Upper lobe of left lung (tissue), 6 donors: ENCODE results near the gene MBD5. TPM values are rescaled to one million over a fixed set of nuclear protein-coding genes. Genes with fewer than 3 reads are reported as not detected.

Experiments used
- ATAC-seq, 2 donors: fragments of 200-7000 bp; cut with Tn5 transposase; one replicate each; pipeline ENCODE4 v1.9.1; 2022; ENCODE audit warnings: mild to moderate bottlenecking in 2 of 2, moderate library complexity in 2 of 2; ENCODE audit not compliant: low FRiP score in 2 of 2
- DNase-seq, 2 donors: peaks; one replicate each; pipeline ENCODE4 v3.0.0-alpha.2; 2019 to 2020
- H3K27ac ChIP-seq, 4 donors: fragments of 200-600 bp; sonication (generic); one replicate each; pipeline ENCODE4 v1.5.1; 2016 to 2019
- H3K27me3 ChIP-seq, 4 donors: fragments of 200-600 bp; sonication (generic); one replicate each; pipeline ENCODE4 v1.5.1; 2017 to 2019
- H3K36me3 ChIP-seq, 4 donors: fragments of 200-600 bp; sonication (generic); one replicate each; pipeline ENCODE4 v1.5.1; 2016 to 2019
- H3K4me1 ChIP-seq, 4 donors: fragments of 200-600 bp; sonication (generic); one replicate each; pipeline ENCODE4 v1.5.1; 2018 to 2019
- H3K4me3 ChIP-seq, 4 donors: fragments of 200-600 bp; sonication (generic); one replicate each; pipeline ENCODE4 v1.5.1; 2017 to 2019; ENCODE audit warnings: mild to moderate bottlenecking in 2 of 4, moderate library complexity in 1 of 4
- H3K9me3 ChIP-seq, 4 donors: fragments of 200-600 bp; sonication (generic); one replicate each; pipeline ENCODE4 v1.5.1; 2018 to 2019
- EP300 ChIP-seq, 4 donors: sonication (generic); formaldehyde crosslinking; IDR thresholded peaks; one replicate each; pipeline ENCODE4 v1.5.1; 2017; ENCODE audit warnings: antibody characterized with exemption in 4 of 4, control low read depth in 2 of 4
- POLR2A ChIP-seq, 4 donors: fragments of 450-650 bp; IDR thresholded peaks; one replicate each; pipeline ENCODE4 v1.5.1; 2016 to 2017; ENCODE audit warnings: antibody characterized with exemption in 4 of 4, mild to moderate bottlenecking in 2 of 4
- POLR2AphosphoS5 ChIP-seq, 2 donors: sonication (generic); formaldehyde crosslinking; IDR thresholded peaks; one replicate each; pipeline ENCODE4 v1.5.1; 2017; ENCODE audit warnings: antibody characterized with exemption in 2 of 2
- WGBS, 2 donors: methylation state at CpG; one replicate each; pipeline ENCODE4 v1.1.5; 2017 to 2018; 5-methylcytosine and 5-hydroxymethylcytosine counted together
- total RNA-seq, 6 donors: library from RNA; depleted of rRNA in 4 of 6; stranded (reverse); fragments of >200 nt in 4 of 6; gene quantifications; one replicate each; pipeline versions ENCODE4 v1.1.0 to v1.2.1, GENCODE V29; 2016 to 2021
- TF ChIP-seq, protein P1 (sequence below), 6 experiments: fragments of 450-650 bp in 4 of 6; fragments of 200-600 bp in 2 of 6; sonication (generic) in 2 of 6; IDR thresholded peaks; one replicate each; pipeline ENCODE4 v1.5.1; 2016 to 2019; ENCODE audit warnings: antibody characterized with exemption in 6 of 6
- donor health status: DM: no; HTN: no; CAD: no; lungs with moderate emphysema.
- donor health status: DM: no; HTN: yes; CAD: no; lungs with severe emphysema.

Gene MBD5
- total RNA-seq, 6 donors from 2014 or later: 22.6 to 99.5 (median 27.5) TPM

DNA sequence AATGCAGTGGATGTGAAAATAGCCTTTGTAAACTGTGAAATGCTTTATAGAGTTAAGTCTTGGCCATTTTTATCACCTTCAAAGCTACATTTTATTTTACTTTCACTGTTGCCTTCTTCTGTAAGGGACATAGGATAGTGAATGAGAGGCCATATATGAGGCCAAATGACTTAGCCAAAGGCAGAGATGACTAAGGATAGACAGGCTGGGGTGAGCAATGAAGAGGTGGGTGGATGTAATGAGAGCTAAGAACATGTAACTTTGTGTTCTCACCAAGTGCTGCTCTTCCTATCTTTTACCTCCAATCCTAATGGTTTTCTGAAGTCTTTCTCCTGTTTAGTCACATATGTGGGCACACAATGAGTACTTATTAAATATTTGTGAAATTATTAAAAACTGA lies 101.9 kb downstream of the MBD5 start:
- Histone ChIP-seq H3K27ac (no peak overlapping the region), H3K27me3 (no peaks in the 10 kb centered on the region), H3K9me3 (no peaks in the 10 kb centered on the region), H3K4me3 (no peak overlapping the region), H3K36me3 (no peaks in the 10 kb centered on the region), H3K4me1 (no peaks in the 10 kb centered on the region)
- ATAC-seq (no peak), DNase-seq (no peak)
- TF ChIP-seq POLR2AphosphoS5 (IDR thresholded peaks at IDR 0.05) (no peak), EP300 (IDR thresholded peaks at IDR 0.05) (no peak), POLR2A (IDR thresholded peaks at IDR 0.05) (no peak)
- TF ChIP-seq, protein P1, sequence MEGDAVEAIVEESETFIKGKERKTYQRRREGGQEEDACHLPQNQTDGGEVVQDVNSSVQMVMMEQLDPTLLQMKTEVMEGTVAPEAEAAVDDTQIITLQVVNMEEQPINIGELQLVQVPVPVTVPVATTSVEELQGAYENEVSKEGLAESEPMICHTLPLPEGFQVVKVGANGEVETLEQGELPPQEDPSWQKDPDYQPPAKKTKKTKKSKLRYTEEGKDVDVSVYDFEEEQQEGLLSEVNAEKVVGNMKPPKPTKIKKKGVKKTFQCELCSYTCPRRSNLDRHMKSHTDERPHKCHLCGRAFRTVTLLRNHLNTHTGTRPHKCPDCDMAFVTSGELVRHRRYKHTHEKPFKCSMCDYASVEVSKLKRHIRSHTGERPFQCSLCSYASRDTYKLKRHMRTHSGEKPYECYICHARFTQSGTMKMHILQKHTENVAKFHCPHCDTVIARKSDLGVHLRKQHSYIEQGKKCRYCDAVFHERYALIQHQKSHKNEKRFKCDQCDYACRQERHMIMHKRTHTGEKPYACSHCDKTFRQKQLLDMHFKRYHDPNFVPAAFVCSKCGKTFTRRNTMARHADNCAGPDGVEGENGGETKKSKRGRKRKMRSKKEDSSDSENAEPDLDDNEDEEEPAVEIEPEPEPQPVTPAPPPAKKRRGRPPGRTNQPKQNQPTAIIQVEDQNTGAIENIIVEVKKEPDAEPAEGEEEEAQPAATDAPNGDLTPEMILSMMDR (IDR thresholded peaks at IDR 0.05): no peak

DNA sequence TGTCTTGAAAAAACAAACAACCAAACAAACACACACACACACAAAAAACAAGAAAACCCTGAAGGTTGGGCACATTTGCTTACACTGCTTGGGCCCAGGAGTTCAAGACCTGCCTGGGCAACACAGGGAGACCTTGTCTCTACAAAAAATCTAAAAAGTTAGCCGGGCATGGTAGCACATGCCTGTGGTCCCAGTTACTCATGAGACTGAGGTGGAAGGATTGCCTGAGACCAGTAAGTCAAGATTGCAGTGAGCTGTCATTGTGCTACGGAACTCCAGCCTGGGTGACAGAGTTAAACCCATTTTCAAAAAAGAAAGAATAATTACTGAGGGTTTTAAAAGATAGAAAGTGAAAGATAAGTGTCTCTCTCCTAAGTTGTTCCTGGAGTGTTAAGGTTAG lies 103.4 kb downstream of the MBD5 start:
- 92 to 94% methylated on average over 2 of the region's 2 CpGs for WGBS, 2 donors
- Histone ChIP-seq H3K27ac (no peak overlapping the region), H3K27me3 (no peaks in the 10 kb centered on the region), H3K4me3 (no peak overlapping the region), H3K4me1 (no peaks in the 10 kb centered on the region), H3K9me3 (no peaks in the 10 kb centered on the region), H3K36me3 (no peaks in the 10 kb centered on the region)
- DNase-seq (no peak), ATAC-seq (no peak)
- TF ChIP-seq POLR2A (IDR thresholded peaks at IDR 0.05) (no peak), POLR2AphosphoS5 (IDR thresholded peaks at IDR 0.05) (no peak), EP300 (IDR thresholded peaks at IDR 0.05) (no peak)
- TF ChIP-seq, protein P1 (IDR thresholded peaks at IDR 0.05): no peak

DNA sequence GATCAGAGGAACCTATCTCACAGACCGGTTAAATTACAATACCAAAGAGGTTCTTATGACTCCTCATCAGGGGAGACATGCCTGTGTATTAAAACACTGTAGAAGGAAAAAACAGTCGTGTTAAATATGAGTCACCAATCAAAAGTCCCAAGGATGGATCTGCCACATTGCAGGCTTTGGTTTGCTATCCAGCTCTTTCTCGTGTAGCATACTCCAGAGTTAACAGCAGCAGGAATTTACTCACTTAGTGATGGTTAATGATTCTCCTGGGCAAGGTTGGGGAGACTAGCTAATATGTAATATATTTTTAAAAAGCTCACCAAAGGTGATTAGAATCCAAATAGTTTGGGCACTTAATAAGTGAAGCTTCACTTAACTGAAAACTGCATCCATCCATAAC lies 109.7 kb downstream of the MBD5 start:
- Histone ChIP-seq H3K4me1 (no peaks in the 10 kb centered on the region), H3K27me3 (no peaks in the 10 kb centered on the region), H3K36me3 (no peaks in the 10 kb centered on the region), H3K9me3 (no peaks in the 10 kb centered on the region), H3K27ac (no peak overlapping the region), H3K4me3 (no peak overlapping the region)
- no peak for ATAC-seq
- 61 to 68% methylated on average over 3 of the region's 3 CpGs for WGBS, 2 donors
- DNase-seq: no peak
- TF ChIP-seq EP300 (IDR thresholded peaks at IDR 0.05) (no peak), POLR2AphosphoS5 (IDR thresholded peaks at IDR 0.05) (no peak), POLR2A (IDR thresholded peaks at IDR 0.05) (no peak)
- TF ChIP-seq, protein P1 (IDR thresholded peaks at IDR 0.05): no peak

DNA sequence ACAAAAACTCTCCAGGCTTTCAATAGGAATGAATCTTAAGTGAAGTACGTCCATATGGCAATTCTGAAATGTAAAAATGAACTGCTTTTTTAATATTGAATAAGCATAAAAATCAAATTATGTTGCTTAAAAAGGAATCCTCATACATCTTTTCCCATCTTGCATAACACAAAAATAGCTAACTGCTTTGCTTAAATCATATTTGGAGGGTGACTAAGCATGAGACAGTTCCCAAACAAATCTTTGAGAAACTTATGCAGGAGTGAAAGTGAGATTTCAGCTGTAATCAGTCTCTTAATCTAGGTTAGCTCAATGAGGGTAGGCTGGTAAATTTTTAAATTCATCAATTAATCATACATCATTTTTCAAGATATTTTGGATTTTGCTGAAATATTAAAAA lies 111.5 kb downstream of the MBD5 start:
- H3K36me3 ChIP-seq: no peaks in the 10 kb centered on the region
- DNase-seq (no peak), ATAC-seq (no peak)
- 85% methylated on average over 1 of the region's 1 CpG for WGBS, 2 donors
- TF ChIP-seq, protein P1 (IDR thresholded peaks at IDR 0.05): no peak
- TF ChIP-seq POLR2A (IDR thresholded peaks at IDR 0.05): no peak
- no peak for TF ChIP-seq EP300 (IDR thresholded peaks at IDR 0.05)
- no peak for TF ChIP-seq POLR2AphosphoS5 (IDR thresholded peaks at IDR 0.05)
- H3K9me3 ChIP-seq: no peaks in the 10 kb centered on the region
- H3K27ac ChIP-seq: no peak overlapping the region
- H3K4me1 ChIP-seq: no peaks in the 10 kb centered on the region
- no peak overlapping the region for H3K4me3 ChIP-seq
- no peaks in the 10 kb centered on the region for H3K27me3 ChIP-seq

DNA sequence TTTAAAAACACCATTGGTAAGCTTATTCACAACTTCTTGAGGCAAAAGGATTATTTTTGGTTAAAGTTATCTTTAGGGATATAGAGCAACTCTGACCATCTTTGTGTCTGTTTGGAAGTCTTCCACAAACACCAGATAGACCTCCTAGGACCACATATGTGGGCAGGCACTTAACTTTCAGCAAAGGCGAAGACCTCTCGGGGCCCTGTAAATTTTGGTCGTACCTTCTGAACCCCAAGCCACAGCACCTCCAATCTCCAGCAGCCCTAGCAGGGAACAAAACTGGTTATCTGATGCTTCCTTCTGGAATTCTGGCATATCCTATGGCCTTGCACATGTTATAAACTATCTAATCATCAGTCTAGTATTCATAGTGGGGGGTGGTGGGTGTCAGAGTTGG lies 114.8 kb downstream of the MBD5 start:
- no peak overlapping the region for H3K4me3 ChIP-seq
- no peaks in the 10 kb centered on the region for H3K4me1 ChIP-seq
- no peak overlapping the region for H3K27ac ChIP-seq
- H3K36me3 ChIP-seq: no peaks in the 10 kb centered on the region
- no peak for ATAC-seq
- TF ChIP-seq POLR2AphosphoS5 (IDR thresholded peaks at IDR 0.05): no peak
- TF ChIP-seq, protein P1 (IDR thresholded peaks at IDR 0.05): no peak
- no peak for TF ChIP-seq POLR2A (IDR thresholded peaks at IDR 0.05)
- TF ChIP-seq EP300 (IDR thresholded peaks at IDR 0.05): no peak
- no peaks in the 10 kb centered on the region for H3K27me3 ChIP-seq
- H3K9me3 ChIP-seq: no peaks in the 10 kb centered on the region
- 93 to 96% methylated on average over 3 of the region's 3 CpGs for WGBS, 2 donors
- DNase-seq: no peak
